NCI-H1436 treated with DMSO at 0.1 percent for 48 hours (cell line): ENCODE data around the gene PRSS23.
"Not testable (repeated sequence)": the region's sequence is repeated elsewhere in the genome, so short reads cannot be mapped to it uniquely, and the experiment has no call there.

Experiments used
- DNase-seq: peaks from one replicate; lab custom pipeline; 2025; lab: John Stamatoyannopoulos, UW

PRSS23 gene

GRCh38 chr11:86800076-86800959, at the start of gene PRSS23:
PRSS23 (plus strand) TSS chr11:86800542; CDS start chr11:86807644, 7,102 bp downstream.
- no peak for DNase-seq

GRCh38 chr11:86753459-86753858, 46.9 kb upstream of the PRSS23 start:
- no peak for DNase-seq

GRCh38 chr11:86755146-86755545, 45.2 kb upstream of the PRSS23 start:
- DNase-seq: no peak

- no peak for DNase-seq
Measured at GRCh38 chr11:86758171-86758570, 42.2 kb upstream of the PRSS23 start.

GRCh38 chr11:86760577-86760976, 39.8 kb upstream of the PRSS23 start:
- no peak for DNase-seq

- DNase-seq: no peak
Measured at GRCh38 chr11:86761978-86762377, 38.4 kb upstream of the PRSS23 start.

GRCh38 chr11:86765203-86765602, 35.1 kb upstream of the PRSS23 start:
- no peak for DNase-seq

GRCh38 chr11:86765878-86766277, 34.5 kb upstream of the PRSS23 start:
- DNase-seq: no peak

GRCh38 chr11:86769219-86769618, 31.1 kb upstream of the PRSS23 start:
- DNase-seq: no peak

GRCh38 chr11:86770473-86771027, 29.8 kb upstream of the PRSS23 start:
- DNase-seq: not testable (repeated sequence)

- no peak for DNase-seq
Measured at GRCh38 chr11:86772999-86773398, 27.3 kb upstream of the PRSS23 start.

- no peak for DNase-seq
Measured at GRCh38 chr11:86773513-86774252, 26.7 kb upstream of the PRSS23 start.

- no peak for DNase-seq
Measured at GRCh38 chr11:86774417-86774816, 25.9 kb upstream of the PRSS23 start.

GRCh38 chr11:86775361-86775760, 25.0 kb upstream of the PRSS23 start:
- DNase-seq: no peak

GRCh38 chr11:86781546-86781945, 18.8 kb upstream of the PRSS23 start:
- no peak for DNase-seq

- DNase-seq: no peak
Measured at GRCh38 chr11:86782742-86783141, 17.6 kb upstream of the PRSS23 start.

GRCh38 chr11:86783661-86784060, 16.7 kb upstream of the PRSS23 start:
- DNase-seq: no peak

GRCh38 chr11:86784241-86784681, 16.1 kb upstream of the PRSS23 start:
- no peak for DNase-seq

- DNase-seq: no peak
Measured at GRCh38 chr11:86785576-86785975, 14.8 kb upstream of the PRSS23 start.

- no peak for DNase-seq
Measured at GRCh38 chr11:86787018-86787536, 13.3 kb upstream of the PRSS23 start.

- DNase-seq: no peak
Measured at GRCh38 chr11:86787656-86788055, 12.7 kb upstream of the PRSS23 start.

- DNase-seq: no peak
Measured at GRCh38 chr11:86790195-86790725, 10.1 kb upstream of the PRSS23 start.
